Trophoblast cell (in vitro differentiated cells and primary cell): ENCODE data around the gene CCL16.
"Not testable (repeated sequence)": the region's sequence is repeated elsewhere in the genome, so short reads cannot be mapped to it uniquely, and the experiment has no call there.

Experiments used
- DNase-seq, 2 donors: peaks; one replicate each; pipeline ENCODE4 v3.0.0-alpha.2; 2016
- H2AFZ ChIP-seq: 2 replicates; pipeline ENCODE4 v1.6.1; 2013; ENCODE audit warnings: low read length, moderate library complexity, mild to moderate bottlenecking; ENCODE audit not compliant: insufficient read depth, poor library complexity
- H2AK5ac ChIP-seq: 2 replicates; pipeline ENCODE4 v1.6.1; 2013; ENCODE audit warnings: mild to moderate bottlenecking, low read length
- H2BK120ac ChIP-seq: 2 replicates; pipeline ENCODE4 v1.6.1; 2013; ENCODE audit warnings: low read length, mild to moderate bottlenecking, moderate library complexity; ENCODE audit not compliant: insufficient read depth, poor library complexity
- H2BK12ac ChIP-seq: 2 replicates; pipeline ENCODE4 v1.6.1; 2013; ENCODE audit warnings: mild to moderate bottlenecking, low read length, moderate library complexity
- H2BK5ac ChIP-seq: 2 replicates; pipeline ENCODE4 v1.6.1; 2013; ENCODE audit warnings: low read length, low read depth, moderate library complexity, mild to moderate bottlenecking; ENCODE audit not compliant: poor library complexity
- H3K14ac ChIP-seq: 2 replicates; pipeline ENCODE4 v1.6.1; 2013; ENCODE audit warnings: mild to moderate bottlenecking, low read length
- H3K18ac ChIP-seq: 2 replicates; pipeline ENCODE4 v1.6.1; 2013; ENCODE audit warnings: mild to moderate bottlenecking, low read length
- H3K23ac ChIP-seq: 2 replicates; pipeline ENCODE4 v1.6.1; 2013; ENCODE audit warnings: low read length
- H3K27ac ChIP-seq: 2 replicates; pipeline ENCODE4 v1.5.1; 2013; ENCODE audit warnings: low read depth, mild to moderate bottlenecking, inconsistent platforms, low read length, moderate library complexity
- H3K27me3 ChIP-seq: 2 replicates; pipeline ENCODE4 v1.6.1; 2013; ENCODE audit warnings: inconsistent platforms, mild to moderate bottlenecking, low read length, moderate library complexity; ENCODE audit not compliant: insufficient read depth
- H3K36me3 ChIP-seq, 2 experiments: 1 replicate in 1 of 2; 2 replicates in 1 of 2; pipeline ENCODE4 v1.6.1; 2013; ENCODE audit warnings: low read length in 2 of 2, mild to moderate bottlenecking in 2 of 2, moderate library complexity in 1 of 2; ENCODE audit not compliant: insufficient read depth in 2 of 2, control insufficient read depth in 1 of 2
- H3K4ac ChIP-seq: 2 replicates; pipeline ENCODE4 v1.6.1; 2013; ENCODE audit warnings: low read depth, mild to moderate bottlenecking, low read length, moderate library complexity
- H3K4me1 ChIP-seq, 2 experiments: 1 replicate in 1 of 2; 2 replicates in 1 of 2; pipeline ENCODE4 v1.6.1; 2013; ENCODE audit warnings: low read length in 2 of 2, mild to moderate bottlenecking in 2 of 2, moderate library complexity in 1 of 2; ENCODE audit not compliant: insufficient read depth in 2 of 2, control insufficient read depth in 1 of 2
- H3K4me2 ChIP-seq: 2 replicates; pipeline ENCODE4 v1.6.1; 2013; ENCODE audit warnings: inconsistent platforms, mild to moderate bottlenecking, low read length, moderate library complexity
- H3K4me3 ChIP-seq: 2 replicates; pipeline ENCODE4 v1.5.1; 2013; ENCODE audit warnings: mild to moderate bottlenecking, low read depth, low read length, inconsistent platforms
- H3K79me1 ChIP-seq: one replicate; pipeline ENCODE4 v1.6.1; 2013; ENCODE audit warnings: low read length
- H3K79me2 ChIP-seq: 2 replicates; pipeline ENCODE4 v1.6.1; 2013; ENCODE audit warnings: low read length, mild to moderate bottlenecking; ENCODE audit not compliant: control insufficient read depth, insufficient read depth, poor library complexity
- H3K9ac ChIP-seq: 2 replicates; pipeline ENCODE4 v1.6.1; 2013; ENCODE audit warnings: mild to moderate bottlenecking, low read length
- H3K9me3 ChIP-seq: 2 replicates; pipeline ENCODE4 v1.6.1; 2013; ENCODE audit warnings: low read depth, mild to moderate bottlenecking, control low read depth, inconsistent platforms, low read length; ENCODE audit not compliant: insufficient read depth
- H4K12ac ChIP-seq: 2 replicates; pipeline ENCODE4 v1.6.1; 2013; ENCODE audit warnings: low read depth, mild to moderate bottlenecking, low read length, moderate library complexity
- H4K8ac ChIP-seq: 2 replicates; pipeline ENCODE4 v1.6.1; 2013; ENCODE audit warnings: low read depth, mild to moderate bottlenecking, low read length, moderate library complexity
- H4K91ac ChIP-seq: one replicate; pipeline ENCODE4 v1.6.1; 2013; ENCODE audit warnings: low read depth, mild to moderate bottlenecking, low read length, moderate library complexity
- whole genome bisulfite sequencing: extraction: QIAGEN DNeasy Blood & Tissue Kit; methylation state at CpG from one replicate; pipeline ENCODE4 v1.1.7; 2013; ENCODE audit warnings: missing lambda C conversion rate; ENCODE audit not compliant: insufficient read length, insufficient coverage; ENCODE audit errors: extremely low coverage; 5-methylcytosine and 5-hydroxymethylcytosine counted together

CCL16 gene

GRCh38 chr17:35998756-35999155 is 17.5 kb upstream of the CCL16 start:
- Histone ChIP-seq H2BK120ac (no peak overlapping the region), H3K18ac (no peak overlapping the region), H3K4me3 (no peak overlapping the region), H3K27ac (no peak overlapping the region), H3K36me3 (no peaks in the 10 kb centered on the region), H3K23ac (no peak overlapping the region), H4K12ac (no peak overlapping the region), H4K8ac (no peak overlapping the region), H3K14ac (no peak overlapping the region), H3K9ac (no peak overlapping the region), H3K79me1 (no peaks in the 10 kb centered on the region), H3K9me3 (no peaks in the 10 kb centered on the region), H2AK5ac (no peak overlapping the region), H3K4me1 (no peaks in the 10 kb centered on the region), H4K91ac (no peak overlapping the region), H2BK5ac (no peak overlapping the region), H3K4ac (no peak overlapping the region), H3K79me2 (no peaks in the 10 kb centered on the region), H2BK12ac (no peak overlapping the region), H3K27me3 (no peaks in the 10 kb centered on the region), H3K4me2 (no peak overlapping the region), H2AFZ (no peak overlapping the region)
- DNase-seq = no peak
- no CpG with 5 or more reads among the region's 1 CpG for WGBS

- Histone ChIP-seq H2BK5ac (no peak overlapping the region), H2AK5ac (no peak overlapping the region), H3K27me3 (no peaks in the 10 kb centered on the region), H3K23ac (no peak overlapping the region), H2AFZ (no peak overlapping the region), H4K8ac (no peak overlapping the region), H3K4me2 (no peak overlapping the region), H2BK120ac (no peak overlapping the region), H3K9ac (no peak overlapping the region), H3K9me3 (no peaks in the 10 kb centered on the region), H3K4me3 (no peak overlapping the region), H3K36me3 (no peaks in the 10 kb centered on the region), H3K14ac (no peak overlapping the region), H3K27ac (no peak overlapping the region), H3K4ac (no peak overlapping the region), H3K79me2 (no peaks in the 10 kb centered on the region), H2BK12ac (no peak overlapping the region), H3K18ac (no peak overlapping the region), H3K79me1 (no peaks in the 10 kb centered on the region), H3K4me1 (no peaks in the 10 kb centered on the region), H4K91ac (no peak overlapping the region), H4K12ac (no peak overlapping the region)
- DNase-seq = no peak
- WGBS = no CpG with 5 or more reads among the region's 11 CpGs
These were observed 16.8 kb upstream of the CCL16 start for GRCh38 chr17:35998018-35998545.

GRCh38 chr17:35995346-35995745 is 14.0 kb upstream of the CCL16 start:
- H2AK5ac ChIP-seq, H3K36me3 ChIP-seq, H4K91ac ChIP-seq, H4K8ac ChIP-seq, H3K9ac ChIP-seq, H3K23ac ChIP-seq, H2BK120ac ChIP-seq, H3K79me2 ChIP-seq, H3K4me2 ChIP-seq, H3K14ac ChIP-seq, H2AFZ ChIP-seq, H2BK5ac ChIP-seq, H4K12ac ChIP-seq, H2BK12ac ChIP-seq, H3K4me1 ChIP-seq, H3K4ac ChIP-seq, H3K27ac ChIP-seq, H3K4me3 ChIP-seq, H3K27me3 ChIP-seq, H3K9me3 ChIP-seq, H3K79me1 ChIP-seq, H3K18ac ChIP-seq, DNase-seq: not testable (repeated sequence)
- WGBS = no CpG with 5 or more reads among the region's 2 CpGs

GRCh38 chr17:35991075-35991474 is 9.8 kb upstream of the CCL16 start:
- no peak overlapping the region for H3K18ac ChIP-seq
- H4K8ac ChIP-seq = no peak overlapping the region
- no peak overlapping the region for H2AK5ac ChIP-seq
- H2BK12ac ChIP-seq = no peak overlapping the region
- no peaks in the 10 kb centered on the region for H3K27me3 ChIP-seq
- no peak overlapping the region for H3K4me2 ChIP-seq
- no peak overlapping the region for H2AFZ ChIP-seq
- no peak overlapping the region for H3K4me3 ChIP-seq
- H3K36me3 ChIP-seq = no peaks in the 10 kb centered on the region
- H4K91ac ChIP-seq = no peak overlapping the region
- no peak overlapping the region for H2BK5ac ChIP-seq
- H3K9ac ChIP-seq = no peak overlapping the region
- no peak for DNase-seq
- no peak overlapping the region for H4K12ac ChIP-seq
- no peak overlapping the region for H3K27ac ChIP-seq
- no peak overlapping the region for H3K4ac ChIP-seq
- no peak overlapping the region for H3K14ac ChIP-seq
- no peaks in the 10 kb centered on the region for H3K4me1 ChIP-seq
- no peaks in the 10 kb centered on the region for H3K79me1 ChIP-seq
- H3K79me2 ChIP-seq = no peaks in the 10 kb centered on the region
- WGBS = no CpG with 5 or more reads among the region's 2 CpGs
- H3K23ac ChIP-seq = no peak overlapping the region
- no peak overlapping the region for H2BK120ac ChIP-seq
- no peaks in the 10 kb centered on the region for H3K9me3 ChIP-seq
